K562 (cell line): ENCODE measurements around the gene DAZAP1.

Source experiments
- ARID1B ChIP-seq: fragments of 450-650 bp; IDR thresholded peaks from 2 replicates; pipeline ENCODE4 v1.6.1; 2016; ENCODE audit warnings: antibody characterized with exemption, mild to moderate bottlenecking, inconsistent platforms
- CBX5 ChIP-seq: IDR thresholded peaks from 2 replicates; pipeline ENCODE4 v1.6.1; 2014; ENCODE audit warnings: low read depth, borderline replicate concordance
- GABPA ChIP-seq: fragments of 200-800 bp; sonication (Bioruptor generic); conservative IDR thresholded peaks from 2 replicates; pipeline ENCODE4 v1.6.1; 2016; ENCODE audit warnings: low read depth, missing genetic modification characterization, missing compliant biosample characterization
- GATA2 ChIP-seq: sonication (generic); formaldehyde crosslinking; IDR thresholded peaks from 2 replicates; pipeline ENCODE4 v1.4.0; 2020; ENCODE audit warnings: mild to moderate bottlenecking, missing genetic modification reagents
- KDM1A ChIP-seq, 2 experiments: fragments of 450-650 bp; IDR thresholded peaks; 2 replicates each; pipeline ENCODE4 v1.6.1; 2016; ENCODE audit warnings: mild to moderate bottlenecking in 2 of 2
- MCM3 ChIP-seq: fragments of 450-650 bp; IDR thresholded peaks from 2 replicates; pipeline ENCODE4 v1.6.1; 2016
- POLR2A ChIP-seq: fragments of 450-650 bp; conservative IDR thresholded peaks from 2 replicates; pipeline ENCODE4 v1.6.1; 2016
- TF ChIP-seq, protein P1 (sequence below): fragments of 150-350 bp; conservative IDR thresholded peaks from 2 replicates; pipeline ENCODE4 v1.6.1; 2014; ENCODE audit warnings: low read length
- TF ChIP-seq, protein P2 (sequence below), 3 experiments: IDR thresholded peaks in 2 of 3; conservative IDR thresholded peaks in 1 of 3; 2 replicates each; pipeline ENCODE4 v1.5.1; 2011 to 2012; ENCODE audit warnings: low read length in 3 of 3, mild to moderate bottlenecking in 3 of 3, control low read depth in 2 of 3, improper control_type of control experiment in 1 of 3, inconsistent platforms in 1 of 3, low read depth in 1 of 3, mixed read lengths in 1 of 3, moderate library complexity in 1 of 3; ENCODE audit not compliant: insufficient read depth in 2 of 3
- TF ChIP-seq, protein P3 (sequence below): sonication (generic); formaldehyde crosslinking; IDR thresholded peaks from 2 replicates; pipeline ENCODE4 v1.8.0; 2023; ENCODE audit warnings: mild to moderate bottlenecking, missing genetic modification reagents
- TF ChIP-seq, protein P4 (sequence below): sonication (generic); formaldehyde crosslinking; IDR thresholded peaks from 2 replicates; pipeline ENCODE4 v1.8.1; 2022; ENCODE audit warnings: missing genetic modification reagents
- TF ChIP-seq, protein P5 (sequence below): sonication (generic); formaldehyde crosslinking; IDR thresholded peaks from 2 replicates; pipeline ENCODE4 v1.8.1; 2023; ENCODE audit warnings: mild to moderate bottlenecking, missing genetic modification reagents

DNA sequence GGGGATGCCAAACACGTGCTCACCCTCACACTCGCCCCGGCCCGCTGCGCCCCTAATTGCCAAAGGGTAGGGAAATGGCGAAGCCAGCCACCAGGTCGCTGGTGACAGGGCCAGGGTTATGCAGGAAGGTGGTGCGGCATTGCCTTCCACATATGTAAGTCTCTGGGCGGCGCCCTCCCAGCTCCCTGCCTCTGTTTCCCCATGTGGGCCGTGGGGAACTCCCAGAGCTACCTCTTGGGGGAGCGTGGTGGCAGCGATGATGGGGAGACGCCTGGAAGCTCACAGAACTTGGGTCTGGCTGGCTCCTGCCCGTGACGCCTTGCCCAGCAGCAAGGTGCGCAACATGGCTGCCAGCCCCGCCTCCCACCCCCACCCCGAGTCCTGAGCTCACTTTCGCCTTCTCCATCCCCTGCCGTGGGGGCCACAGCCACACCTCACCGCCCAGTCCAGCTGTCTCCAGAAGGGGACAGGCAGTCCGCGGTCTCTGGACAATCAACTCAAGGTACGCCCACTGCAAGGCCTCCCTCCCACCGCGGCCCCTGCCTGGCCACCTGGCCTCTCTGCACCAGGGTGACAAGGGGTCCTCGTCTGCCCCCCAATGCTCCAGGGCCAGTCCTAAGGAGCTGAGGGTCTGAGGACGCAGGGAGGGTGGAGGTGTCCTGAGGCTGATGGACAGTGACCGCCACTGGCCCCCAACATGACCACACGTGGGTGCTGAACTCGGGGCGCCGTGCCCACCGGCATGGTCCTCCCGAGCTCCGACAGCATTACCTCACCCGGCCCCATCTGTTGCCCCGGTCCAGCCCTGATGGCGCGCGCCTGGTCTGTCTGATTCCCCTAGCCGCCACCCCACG, 65.1 kb downstream of the DAZAP1 start:
- no peak for TF ChIP-seq GABPA (tag)
- TF ChIP-seq, protein P1, sequence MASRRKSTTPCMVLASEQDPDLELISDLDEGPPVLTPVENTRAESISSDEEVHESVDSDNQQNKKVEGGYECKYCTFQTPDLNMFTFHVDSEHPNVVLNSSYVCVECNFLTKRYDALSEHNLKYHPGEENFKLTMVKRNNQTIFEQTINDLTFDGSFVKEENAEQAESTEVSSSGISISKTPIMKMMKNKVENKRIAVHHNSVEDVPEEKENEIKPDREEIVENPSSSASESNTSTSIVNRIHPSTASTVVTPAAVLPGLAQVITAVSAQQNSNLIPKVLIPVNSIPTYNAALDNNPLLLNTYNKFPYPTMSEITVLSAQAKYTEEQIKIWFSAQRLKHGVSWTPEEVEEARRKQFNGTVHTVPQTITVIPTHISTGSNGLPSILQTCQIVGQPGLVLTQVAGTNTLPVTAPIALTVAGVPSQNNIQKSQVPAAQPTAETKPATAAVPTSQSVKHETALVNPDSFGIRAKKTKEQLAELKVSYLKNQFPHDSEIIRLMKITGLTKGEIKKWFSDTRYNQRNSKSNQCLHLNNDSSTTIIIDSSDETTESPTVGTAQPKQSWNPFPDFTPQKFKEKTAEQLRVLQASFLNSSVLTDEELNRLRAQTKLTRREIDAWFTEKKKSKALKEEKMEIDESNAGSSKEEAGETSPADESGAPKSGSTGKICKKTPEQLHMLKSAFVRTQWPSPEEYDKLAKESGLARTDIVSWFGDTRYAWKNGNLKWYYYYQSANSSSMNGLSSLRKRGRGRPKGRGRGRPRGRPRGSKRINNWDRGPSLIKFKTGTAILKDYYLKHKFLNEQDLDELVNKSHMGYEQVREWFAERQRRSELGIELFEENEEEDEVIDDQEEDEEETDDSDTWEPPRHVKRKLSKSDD = no peak
- TF ChIP-seq POLR2A = peak; percentile 14; the same call in 1 of the 2 replicates
- TF ChIP-seq, protein P2, sequence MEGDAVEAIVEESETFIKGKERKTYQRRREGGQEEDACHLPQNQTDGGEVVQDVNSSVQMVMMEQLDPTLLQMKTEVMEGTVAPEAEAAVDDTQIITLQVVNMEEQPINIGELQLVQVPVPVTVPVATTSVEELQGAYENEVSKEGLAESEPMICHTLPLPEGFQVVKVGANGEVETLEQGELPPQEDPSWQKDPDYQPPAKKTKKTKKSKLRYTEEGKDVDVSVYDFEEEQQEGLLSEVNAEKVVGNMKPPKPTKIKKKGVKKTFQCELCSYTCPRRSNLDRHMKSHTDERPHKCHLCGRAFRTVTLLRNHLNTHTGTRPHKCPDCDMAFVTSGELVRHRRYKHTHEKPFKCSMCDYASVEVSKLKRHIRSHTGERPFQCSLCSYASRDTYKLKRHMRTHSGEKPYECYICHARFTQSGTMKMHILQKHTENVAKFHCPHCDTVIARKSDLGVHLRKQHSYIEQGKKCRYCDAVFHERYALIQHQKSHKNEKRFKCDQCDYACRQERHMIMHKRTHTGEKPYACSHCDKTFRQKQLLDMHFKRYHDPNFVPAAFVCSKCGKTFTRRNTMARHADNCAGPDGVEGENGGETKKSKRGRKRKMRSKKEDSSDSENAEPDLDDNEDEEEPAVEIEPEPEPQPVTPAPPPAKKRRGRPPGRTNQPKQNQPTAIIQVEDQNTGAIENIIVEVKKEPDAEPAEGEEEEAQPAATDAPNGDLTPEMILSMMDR (IDR thresholded peaks at IDR 0.05 in 2 of 3, conservative IDR thresholded peaks at IDR 0.05 in 1 of 3; ENCODE audit: insufficient read depth in 2 of 3, low read depth in 1 of 3, low read length in 3 of 3) = no peak
- no peak for TF ChIP-seq CBX5
- TF ChIP-seq, protein P3, sequence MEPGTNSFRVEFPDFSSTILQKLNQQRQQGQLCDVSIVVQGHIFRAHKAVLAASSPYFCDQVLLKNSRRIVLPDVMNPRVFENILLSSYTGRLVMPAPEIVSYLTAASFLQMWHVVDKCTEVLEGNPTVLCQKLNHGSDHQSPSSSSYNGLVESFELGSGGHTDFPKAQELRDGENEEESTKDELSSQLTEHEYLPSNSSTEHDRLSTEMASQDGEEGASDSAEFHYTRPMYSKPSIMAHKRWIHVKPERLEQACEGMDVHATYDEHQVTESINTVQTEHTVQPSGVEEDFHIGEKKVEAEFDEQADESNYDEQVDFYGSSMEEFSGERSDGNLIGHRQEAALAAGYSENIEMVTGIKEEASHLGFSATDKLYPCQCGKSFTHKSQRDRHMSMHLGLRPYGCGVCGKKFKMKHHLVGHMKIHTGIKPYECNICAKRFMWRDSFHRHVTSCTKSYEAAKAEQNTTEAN (CRISPR knock-in tag) = no peak
- TF ChIP-seq MCM3 = no peak
- TF ChIP-seq, protein P4, sequence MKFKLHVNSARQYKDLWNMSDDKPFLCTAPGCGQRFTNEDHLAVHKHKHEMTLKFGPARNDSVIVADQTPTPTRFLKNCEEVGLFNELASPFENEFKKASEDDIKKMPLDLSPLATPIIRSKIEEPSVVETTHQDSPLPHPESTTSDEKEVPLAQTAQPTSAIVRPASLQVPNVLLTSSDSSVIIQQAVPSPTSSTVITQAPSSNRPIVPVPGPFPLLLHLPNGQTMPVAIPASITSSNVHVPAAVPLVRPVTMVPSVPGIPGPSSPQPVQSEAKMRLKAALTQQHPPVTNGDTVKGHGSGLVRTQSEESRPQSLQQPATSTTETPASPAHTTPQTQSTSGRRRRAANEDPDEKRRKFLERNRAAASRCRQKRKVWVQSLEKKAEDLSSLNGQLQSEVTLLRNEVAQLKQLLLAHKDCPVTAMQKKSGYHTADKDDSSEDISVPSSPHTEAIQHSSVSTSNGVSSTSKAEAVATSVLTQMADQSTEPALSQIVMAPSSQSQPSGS (CRISPR knock-in tag) = no peak
- TF ChIP-seq ARID1B = no peak
- no peak for TF ChIP-seq KDM1A (IDR thresholded peaks at IDR 0.05)
- TF ChIP-seq, protein P5, sequence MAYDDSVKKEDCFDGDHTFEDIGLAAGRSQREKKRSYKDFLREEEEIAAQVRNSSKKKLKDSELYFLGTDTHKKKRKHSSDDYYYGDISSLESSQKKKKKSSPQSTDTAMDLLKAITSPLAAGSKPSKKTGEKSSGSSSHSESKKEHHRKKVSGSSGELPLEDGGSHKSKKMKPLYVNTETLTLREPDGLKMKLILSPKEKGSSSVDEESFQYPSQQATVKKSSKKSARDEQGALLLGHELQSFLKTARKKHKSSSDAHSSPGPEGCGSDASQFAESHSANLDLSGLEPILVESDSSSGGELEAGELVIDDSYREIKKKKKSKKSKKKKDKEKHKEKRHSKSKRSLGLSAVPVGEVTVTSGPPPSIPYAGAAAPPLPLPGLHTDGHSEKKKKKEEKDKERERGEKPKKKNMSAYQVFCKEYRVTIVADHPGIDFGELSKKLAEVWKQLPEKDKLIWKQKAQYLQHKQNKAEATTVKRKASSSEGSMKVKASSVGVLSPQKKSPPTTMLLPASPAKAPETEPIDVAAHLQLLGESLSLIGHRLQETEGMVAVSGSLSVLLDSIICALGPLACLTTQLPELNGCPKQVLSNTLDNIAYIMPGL (CRISPR knock-in tag) = no peak
- no peak for TF ChIP-seq GATA2
